Esophagus squamous epithelium (tissue), 4 donors: ENCODE data around the gene VEGFB.

Experiments
- POLR2A ChIP-seq, 4 donors: fragments of 450-650 bp; IDR thresholded peaks; one replicate each; pipeline ENCODE4 v1.6.1; 2017; ENCODE audit warnings: antibody characterized with exemption in 4 of 4, mild to moderate bottlenecking in 4 of 4, moderate library complexity in 3 of 4
- TF ChIP-seq, protein P1 (sequence below), 6 experiments: fragments of 450-650 bp in 4 of 6; fragments of 200-600 bp in 2 of 6; sonication (generic) in 2 of 6; IDR thresholded peaks; one replicate each; pipeline ENCODE4 v1.5.1; 2016 to 2019; ENCODE audit warnings: antibody characterized with exemption in 6 of 6, mild to moderate bottlenecking in 4 of 6, moderate library complexity in 4 of 6

DNA sequence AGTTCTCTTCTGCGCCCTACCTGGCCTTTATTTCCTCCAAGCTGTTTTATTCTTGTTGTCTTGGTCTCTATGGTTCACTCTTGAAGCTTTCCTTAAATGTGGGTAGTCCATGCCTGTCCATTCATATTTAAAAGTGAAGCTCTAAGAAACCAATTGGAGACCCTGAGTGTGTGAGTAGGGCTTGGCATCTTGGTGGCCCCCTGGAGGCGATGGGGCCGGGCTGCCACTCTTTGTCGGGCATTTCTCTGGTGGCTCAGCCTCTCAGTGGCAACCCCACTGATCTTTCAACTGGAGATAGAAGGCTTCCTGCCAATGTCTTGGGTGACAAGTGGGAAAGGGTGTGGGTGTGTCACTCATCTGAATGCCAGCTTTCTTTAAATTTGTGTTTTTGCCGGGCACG is 17.5 kb upstream of the VEGFB start:
- TF ChIP-seq, protein P1, sequence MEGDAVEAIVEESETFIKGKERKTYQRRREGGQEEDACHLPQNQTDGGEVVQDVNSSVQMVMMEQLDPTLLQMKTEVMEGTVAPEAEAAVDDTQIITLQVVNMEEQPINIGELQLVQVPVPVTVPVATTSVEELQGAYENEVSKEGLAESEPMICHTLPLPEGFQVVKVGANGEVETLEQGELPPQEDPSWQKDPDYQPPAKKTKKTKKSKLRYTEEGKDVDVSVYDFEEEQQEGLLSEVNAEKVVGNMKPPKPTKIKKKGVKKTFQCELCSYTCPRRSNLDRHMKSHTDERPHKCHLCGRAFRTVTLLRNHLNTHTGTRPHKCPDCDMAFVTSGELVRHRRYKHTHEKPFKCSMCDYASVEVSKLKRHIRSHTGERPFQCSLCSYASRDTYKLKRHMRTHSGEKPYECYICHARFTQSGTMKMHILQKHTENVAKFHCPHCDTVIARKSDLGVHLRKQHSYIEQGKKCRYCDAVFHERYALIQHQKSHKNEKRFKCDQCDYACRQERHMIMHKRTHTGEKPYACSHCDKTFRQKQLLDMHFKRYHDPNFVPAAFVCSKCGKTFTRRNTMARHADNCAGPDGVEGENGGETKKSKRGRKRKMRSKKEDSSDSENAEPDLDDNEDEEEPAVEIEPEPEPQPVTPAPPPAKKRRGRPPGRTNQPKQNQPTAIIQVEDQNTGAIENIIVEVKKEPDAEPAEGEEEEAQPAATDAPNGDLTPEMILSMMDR (IDR thresholded peaks at IDR 0.05) = no peak
- no peak for TF ChIP-seq POLR2A (IDR thresholded peaks at IDR 0.05)
